Natural killer cell treated with Interleukin-12 subunit alpha and Interleukin-12 subunit beta and Interleukin-15 and Interleukin-18, amount 100 ng/mL, for 72 hours (primary cell): ENCODE data around the gene STOM. TPM values are rescaled to one million over a fixed set of nuclear protein-coding genes. Genes with fewer than 3 reads are reported as not detected.

Experiments used
- ATAC-seq, 2 donors: fragments of 150-1000 bp; cut with Tn5 transposase in 1 of 2; sonication (Bioruptor Pico), chemical (Tn5 transposase) in 1 of 2; 2 replicates each; pipeline ENCODE4 v1.10.0; 2021
- DNase-seq: peaks from one replicate; pipeline ENCODE4 v3.0.0; 2022; ENCODE audit warnings: low spot score
- H3K27ac Mint-ChIP-seq, 2 donors: 1 replicate in 1 of 2; 2 replicates in 1 of 2; pipeline ENCODE4 v1.8.0; 2022; ENCODE audit warnings: mixed read lengths in 2 of 2, mild to moderate bottlenecking in 1 of 2, moderate library complexity in 1 of 2
- H3K27me3 Mint-ChIP-seq, 2 donors: 1 replicate in 1 of 2; 2 replicates in 1 of 2; pipeline ENCODE4 v1.8.0; 2022; ENCODE audit warnings: mixed read lengths in 2 of 2
- H3K36me3 Mint-ChIP-seq: one replicate; pipeline ENCODE4 v1.8.0; 2022; ENCODE audit warnings: mixed read lengths
- H3K4me1 Mint-ChIP-seq, 2 donors: 1 replicate in 1 of 2; 2 replicates in 1 of 2; pipeline ENCODE4 v1.8.0; 2022; ENCODE audit warnings: low read depth in 2 of 2, mixed read lengths in 2 of 2, mild to moderate bottlenecking in 1 of 2
- H3K4me3 Mint-ChIP-seq: one replicate; pipeline ENCODE4 v1.8.0; 2022; ENCODE audit warnings: mixed read lengths
- H3K9me3 Mint-ChIP-seq: 2 replicates; pipeline ENCODE4 v1.8.0; 2022; ENCODE audit warnings: mixed read lengths
- total RNA-seq, 2 donors: library from RNA; stranded (reverse); gene quantifications; one replicate each; pipeline ENCODE4 v1.2.3, GENCODE V29; 2022

The STOM gene
- total RNA-seq, 2 donors from 2014 or later: 99.4 to 321 TPM

GRCh38 chr9:121302341-121302740 is 67.7 kb downstream of the STOM start:
- Mint-ChIP-seq H3K9me3 (no peaks in the 10 kb centered on the region), H3K36me3 (no peaks in the 10 kb centered on the region), H3K4me3 (no peak overlapping the region), H3K4me1 (peaks cover 16 to 19% of the 10 kb centered on the region in 2 donors), H3K27ac (no peak overlapping the region), H3K27me3 (peaks cover 0 to 8% of the 10 kb centered on the region in 2 donors)
- DNase-seq (no peak), ATAC-seq (no peak)

GRCh38 chr9:121301881-121302286 is 68.2 kb downstream of the STOM start:
- H3K27me3 Mint-ChIP-seq: peaks cover 0 to 8% of the 10 kb centered on the region in 2 donors

GRCh38 chr9:121300283-121301119 is 69.5 kb downstream of the STOM start:
- ATAC-seq: no peak
- Mint-ChIP-seq H3K9me3 (no peaks in the 10 kb centered on the region), H3K4me3 (peak overlapping the region; percentile 86), H3K4me1 (peaks cover 16 to 19% of the 10 kb centered on the region in 2 donors), H3K27me3 (peaks cover 0 to 8% of the 10 kb centered on the region in 2 donors), H3K36me3 (no peaks in the 10 kb centered on the region), H3K27ac (peak overlapping the region in 1 of 2 donors; percentile 5)
- no peak for DNase-seq

More at GRCh38 chr9:121301881-121302286, 68.2 kb downstream of the STOM start:
- DNase-seq (no peak), ATAC-seq (no peak)
- no peak overlapping the region for H3K27ac Mint-ChIP-seq
- no peaks in the 10 kb centered on the region for H3K9me3 Mint-ChIP-seq
- H3K36me3 Mint-ChIP-seq: no peaks in the 10 kb centered on the region
- H3K4me3 Mint-ChIP-seq: no peak overlapping the region
- peaks cover 16 to 19% of the 10 kb centered on the region in 2 donors for H3K4me1 Mint-ChIP-seq

- H3K27ac Mint-ChIP-seq: peak overlapping the region in 1 of 2 donors; percentile 5
Observed at GRCh38 chr9:121299467-121300282, 70.4 kb downstream of the STOM start.

GRCh38 chr9:121298689-121299466 is 71.2 kb downstream of the STOM start:
- peaks cover 0 to 8% of the 10 kb centered on the region in 2 donors for H3K27me3 Mint-ChIP-seq
- ATAC-seq: peak in 1 of 2 donors; percentile 18
- H3K4me3 Mint-ChIP-seq: peak overlapping the region; percentile 81
- DNase-seq: no peak
- H3K4me1 Mint-ChIP-seq: peaks cover 16 to 19% of the 10 kb centered on the region in 2 donors
- H3K27ac Mint-ChIP-seq: no peak overlapping the region
- no peaks in the 10 kb centered on the region for H3K9me3 Mint-ChIP-seq
- no peaks in the 10 kb centered on the region for H3K36me3 Mint-ChIP-seq

More at GRCh38 chr9:121299467-121300282, 70.4 kb downstream of the STOM start:
- H3K9me3 Mint-ChIP-seq: no peaks in the 10 kb centered on the region
- H3K36me3 Mint-ChIP-seq: no peaks in the 10 kb centered on the region
- H3K4me3 Mint-ChIP-seq: peak overlapping the region; percentile 86
- H3K4me1 Mint-ChIP-seq: peaks cover 16 to 19% of the 10 kb centered on the region in 2 donors
- peak; percentile 64 to 78 for ATAC-seq
- DNase-seq: no peak
- H3K27me3 Mint-ChIP-seq: peaks cover 0 to 8% of the 10 kb centered on the region in 2 donors

- Mint-ChIP-seq H3K9me3 (no peaks in the 10 kb centered on the region), H3K4me3 (no peak overlapping the region), H3K4me1 (peaks cover 16 to 19% of the 10 kb centered on the region in 2 donors), H3K27me3 (peaks cover 0 to 8% of the 10 kb centered on the region in 2 donors), H3K27ac (no peak overlapping the region), H3K36me3 (no peaks in the 10 kb centered on the region)
- ATAC-seq (no peak), DNase-seq (no peak)
Observed at GRCh38 chr9:121298016-121298538, 72.0 kb downstream of the STOM start.

- H3K4me1 Mint-ChIP-seq: peaks cover 16 to 19% of the 10 kb centered on the region in 2 donors
- no peak overlapping the region for H3K27ac Mint-ChIP-seq
- no peaks in the 10 kb centered on the region for H3K36me3 Mint-ChIP-seq
- H3K9me3 Mint-ChIP-seq: no peaks in the 10 kb centered on the region
- H3K27me3 Mint-ChIP-seq: peaks cover 0 to 8% of the 10 kb centered on the region in 2 donors
- ATAC-seq: no peak
- no peak overlapping the region for H3K4me3 Mint-ChIP-seq
- no peak for DNase-seq
Observed at GRCh38 chr9:121297389-121297788, 72.7 kb downstream of the STOM start.

- H3K9me3 Mint-ChIP-seq: no peaks in the 10 kb centered on the region
- H3K36me3 Mint-ChIP-seq: no peaks in the 10 kb centered on the region
- peaks cover 16 to 19% of the 10 kb centered on the region in 2 donors for H3K4me1 Mint-ChIP-seq
- H3K27me3 Mint-ChIP-seq: peaks cover 0 to 8% of the 10 kb centered on the region in 2 donors
- no peak overlapping the region for H3K4me3 Mint-ChIP-seq
- H3K27ac Mint-ChIP-seq: no peak overlapping the region
- DNase-seq (no peak), ATAC-seq (no peak)
Observed at GRCh38 chr9:121296213-121297127, 73.6 kb downstream of the STOM start.

GRCh38 chr9:121295662-121296191 is 74.3 kb downstream of the STOM start:
- peaks cover 0 to 8% of the 10 kb centered on the region in 2 donors for H3K27me3 Mint-ChIP-seq
- H3K9me3 Mint-ChIP-seq: no peaks in the 10 kb centered on the region
- ATAC-seq (no peak), DNase-seq (no peak)
- H3K4me1 Mint-ChIP-seq: peaks cover 16 to 19% of the 10 kb centered on the region in 2 donors
- H3K36me3 Mint-ChIP-seq: no peaks in the 10 kb centered on the region
- H3K4me3 Mint-ChIP-seq: no peak overlapping the region
- H3K27ac Mint-ChIP-seq: no peak overlapping the region

GRCh38 chr9:121294866-121295661 is 75.0 kb downstream of the STOM start:
- no peaks in the 10 kb centered on the region for H3K9me3 Mint-ChIP-seq
- H3K27me3 Mint-ChIP-seq: peaks cover 0 to 3% of the 10 kb centered on the region in 2 donors
- peak; percentile 28 for DNase-seq
- peaks cover 11 to 12% of the 10 kb centered on the region in 2 donors for H3K4me1 Mint-ChIP-seq
- H3K27ac Mint-ChIP-seq: no peak overlapping the region
- no peaks in the 10 kb centered on the region for H3K36me3 Mint-ChIP-seq
- ATAC-seq: no peak
- H3K4me3 Mint-ChIP-seq: no peak overlapping the region

- Mint-ChIP-seq H3K4me1 (peaks cover 10% of the 10 kb centered on the region in 2 donors), H3K27ac (no peak overlapping the region), H3K36me3 (no peaks in the 10 kb centered on the region), H3K27me3 (no peaks in the 10 kb centered on the region), H3K9me3 (no peaks in the 10 kb centered on the region), H3K4me3 (no peak overlapping the region)
- ATAC-seq (no peak), DNase-seq (peak; percentile 41)
Observed at GRCh38 chr9:121294151-121294743, 75.8 kb downstream of the STOM start.
